C4-2B (cell line): ENCODE data around the gene GLTP.
"Not testable (repeated sequence)": the region's sequence is repeated elsewhere in the genome, so short reads cannot be mapped to it uniquely, and the experiment has no call there.

Experiments
- H3K27ac ChIP-seq: fragments of 450-650 bp; 2 replicates; pipeline ENCODE4 v1.5.1; 2017
- CTCF ChIP-seq: fragments of 450-650 bp; conservative IDR thresholded peaks from 2 replicates; pipeline ENCODE4 v1.5.1; 2017; ENCODE audit warnings: mild to moderate bottlenecking
- ZFX ChIP-seq: fragments of 450-650 bp; IDR thresholded peaks from 2 replicates; pipeline ENCODE4 v1.6.1; 2017

GLTP gene

GRCh38 chr12:109857715-109858114, 22.6 kb downstream of the GLTP start:
- TF ChIP-seq CTCF (no peak), ZFX (no peak)

DNA sequence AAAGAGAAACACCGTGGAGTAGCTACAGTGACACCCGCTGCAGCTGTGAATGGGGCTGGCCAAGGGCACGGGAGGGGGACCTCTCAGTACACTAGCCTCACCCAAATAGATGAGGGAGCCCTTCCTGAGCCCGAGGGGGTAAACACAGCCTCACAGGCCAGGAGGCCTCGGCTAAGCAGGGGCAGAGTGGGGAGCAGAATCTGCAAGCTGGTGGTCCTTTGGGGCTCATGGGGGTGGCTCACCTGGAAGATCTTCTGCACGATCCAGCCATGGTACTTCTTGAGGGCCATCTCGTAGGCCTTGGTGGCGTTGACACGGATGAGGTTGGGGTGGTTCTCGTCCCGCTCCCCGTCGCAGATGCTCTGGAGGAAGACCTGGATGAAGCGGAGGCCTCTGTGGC, 25.0 kb downstream of the GLTP start:
- TF ChIP-seq CTCF (no peak), ZFX (no peak)
- H3K27ac ChIP-seq: no peak overlapping the region

More at GRCh38 chr12:109857715-109858114, 22.6 kb downstream of the GLTP start:
- no peak overlapping the region for H3K27ac ChIP-seq

- not testable (repeated sequence) for H3K27ac ChIP-seq
Observed at GRCh38 chr12:109850518-109850917, 29.8 kb downstream of the GLTP start.

DNA sequence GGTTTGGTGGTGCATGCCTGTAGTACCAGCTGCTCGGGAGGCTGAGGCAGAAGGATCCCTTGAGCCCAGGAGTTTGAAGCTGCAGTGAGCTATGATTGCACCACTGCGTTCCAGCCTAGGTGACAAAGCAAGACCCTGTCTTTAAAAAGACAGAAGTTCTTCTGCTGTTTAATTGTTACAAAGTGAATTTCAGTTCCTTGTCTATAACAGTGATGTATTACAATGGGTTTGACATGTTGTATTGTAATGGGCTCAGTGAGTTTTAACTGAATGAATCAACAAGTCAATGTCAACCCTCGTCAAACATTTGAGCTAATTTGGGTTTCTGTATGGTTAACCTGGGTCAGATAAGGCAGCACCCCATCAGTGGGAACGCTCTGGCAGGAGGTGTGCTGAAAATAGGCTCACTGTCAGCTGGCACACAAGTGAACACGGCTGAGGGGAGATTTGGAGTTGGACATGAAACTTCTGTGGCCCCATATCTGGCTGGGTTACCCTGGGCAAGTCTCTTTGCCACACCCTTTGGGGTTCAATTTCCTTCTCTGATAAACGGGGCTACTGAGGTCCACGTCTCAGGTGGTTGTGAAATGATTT, 33.1 kb downstream of the GLTP start:
- no peak overlapping the region for H3K27ac ChIP-seq

GRCh38 chr12:109845824-109846205, 34.5 kb downstream of the GLTP start:
- H3K27ac ChIP-seq: no peak overlapping the region

More for the DNA sequence above, 33.1 kb downstream of the GLTP start:
- TF ChIP-seq CTCF (no peak), ZFX (no peak)

GRCh38 chr12:109844983-109845823, 35.1 kb downstream of the GLTP start:
- peak overlapping the region; percentile 0; the same call in 1 of the 2 replicates for H3K27ac ChIP-seq
- TF ChIP-seq ZFX: no peak
- TF ChIP-seq CTCF: peak; percentile 99

More at GRCh38 chr12:109845824-109846205, 34.5 kb downstream of the GLTP start:
- TF ChIP-seq ZFX (no peak), CTCF (no peak)

- H3K27ac ChIP-seq: no peak overlapping the region
- no peak for TF ChIP-seq ZFX
Observed at GRCh38 chr12:109844091-109844490, 36.2 kb downstream of the GLTP start.

GRCh38 chr12:109842021-109842420, 38.3 kb downstream of the GLTP start:
- TF ChIP-seq CTCF: no peak
- no peak for TF ChIP-seq ZFX
- no peak overlapping the region for H3K27ac ChIP-seq
